NCI-H69 (cell line): ENCODE results near the gene CMTM3.
"Not testable (repeated sequence)": the region's sequence is repeated elsewhere in the genome, so short reads cannot be mapped to it uniquely, and the experiment has no call there.

ENCODE experiments used
- DNase-seq: peaks from one replicate; lab custom pipeline; 2025; lab: John Stamatoyannopoulos, UW

The CMTM3 gene

GRCh38 chr16:66635406-66635805, 30.9 kb downstream of the CMTM3 start:
- DNase-seq = no peak

DNA sequence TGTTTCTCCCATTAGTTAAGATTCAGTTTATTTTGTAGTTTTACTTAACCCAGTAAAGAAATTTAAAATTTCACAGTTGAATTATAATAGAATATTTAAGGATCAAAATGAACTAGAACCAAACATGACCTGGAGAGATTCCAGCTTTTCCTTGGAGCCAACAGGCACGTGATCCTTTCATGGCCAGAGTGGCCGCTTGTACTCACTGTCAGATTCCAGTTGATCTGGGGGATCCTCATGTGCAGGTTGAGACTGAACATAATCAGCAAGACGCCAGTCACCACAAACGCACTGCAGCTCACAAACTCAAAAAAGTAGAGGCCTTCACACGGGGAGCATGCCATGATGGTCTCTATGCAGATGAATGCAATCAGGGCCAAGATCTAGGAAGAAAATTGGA, 31.7 kb downstream of the CMTM3 start:
- DNase-seq = no peak

DNA sequence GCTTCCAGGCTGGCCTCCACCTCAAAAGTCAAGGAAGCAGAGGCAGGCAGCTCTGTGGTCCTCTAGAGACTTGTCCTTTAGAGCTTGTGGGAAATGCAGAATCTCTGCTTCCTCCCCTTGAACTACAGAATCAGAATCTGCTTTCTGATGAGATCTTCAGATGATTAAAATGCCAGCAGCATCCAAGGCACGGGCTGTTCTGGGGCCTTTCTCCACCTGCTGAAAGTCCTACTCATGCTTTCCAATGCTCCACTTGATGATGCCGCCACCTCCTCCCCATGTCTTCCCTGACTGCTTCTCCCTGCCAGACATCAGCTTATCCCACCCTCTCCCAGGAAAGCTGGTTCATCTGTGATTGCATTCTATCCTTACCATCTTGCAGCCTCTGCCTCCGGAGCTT, 33.3 kb downstream of the CMTM3 start:
- DNase-seq = no peak

DNA sequence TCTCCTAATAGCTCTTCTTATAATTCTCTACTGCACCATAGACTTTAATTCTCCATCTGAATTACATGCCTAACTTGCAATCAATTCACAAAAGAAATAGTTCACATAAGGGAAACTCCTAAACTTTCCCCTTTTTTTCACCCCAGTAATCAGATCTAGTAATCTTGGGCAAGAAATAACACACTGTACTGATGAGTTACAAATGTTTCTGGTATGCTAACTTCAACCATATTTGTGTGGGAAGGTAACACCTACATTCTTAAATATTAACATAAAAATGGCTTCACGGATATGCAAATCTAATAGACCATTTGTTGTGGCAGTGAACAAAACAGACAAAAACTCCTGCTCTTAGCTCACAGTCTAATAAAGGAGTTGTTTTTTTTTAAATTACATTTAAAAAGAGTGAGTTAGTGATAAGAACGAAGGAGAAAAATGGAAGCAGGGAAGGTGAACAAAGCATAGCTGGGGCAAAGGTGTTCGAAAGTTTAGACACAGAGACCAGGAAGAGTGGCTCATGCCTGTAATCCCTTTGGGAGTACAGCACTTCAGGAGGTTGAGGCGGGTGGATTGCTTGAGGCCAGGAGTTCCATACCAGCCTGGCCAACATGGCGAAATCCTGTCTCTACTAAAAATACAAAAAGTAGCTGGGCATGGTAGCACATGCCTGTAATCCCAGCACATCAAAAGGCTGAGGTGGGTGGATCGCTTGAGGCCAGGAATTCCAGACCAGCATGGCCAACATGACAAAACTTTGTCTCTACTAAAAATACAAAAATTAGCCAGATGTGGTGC, 34.8 kb downstream of the CMTM3 start:
- no peak for DNase-seq

DNA sequence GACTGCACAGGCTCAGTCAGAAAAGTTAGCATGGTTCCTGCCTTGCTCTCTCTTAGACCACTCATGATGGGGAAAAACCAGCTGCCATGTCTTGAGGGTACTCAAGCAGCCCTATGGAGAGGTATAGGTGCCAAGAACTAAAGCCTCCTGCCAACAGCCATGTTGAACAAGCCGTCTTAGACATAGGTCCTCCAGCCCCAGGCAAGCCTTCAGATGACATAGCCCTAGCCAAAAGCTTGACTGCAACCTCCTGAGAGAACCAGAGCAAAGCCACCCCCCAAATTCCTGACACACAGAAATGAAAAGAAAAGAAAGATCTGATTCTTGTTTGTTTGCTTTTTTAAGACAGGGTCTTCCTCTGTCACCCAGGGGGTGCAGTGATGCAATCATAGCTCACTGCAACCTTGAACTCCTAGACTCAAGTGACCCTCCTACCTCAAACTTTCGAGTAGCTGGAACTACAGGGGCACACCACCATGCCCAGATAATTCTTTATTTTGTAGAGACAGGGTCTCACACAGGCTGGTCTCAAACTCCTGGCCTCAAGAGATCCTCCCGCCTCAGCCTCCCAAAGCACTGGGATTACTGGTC, 36.3 kb downstream of the CMTM3 start:
- no peak for DNase-seq

DNA sequence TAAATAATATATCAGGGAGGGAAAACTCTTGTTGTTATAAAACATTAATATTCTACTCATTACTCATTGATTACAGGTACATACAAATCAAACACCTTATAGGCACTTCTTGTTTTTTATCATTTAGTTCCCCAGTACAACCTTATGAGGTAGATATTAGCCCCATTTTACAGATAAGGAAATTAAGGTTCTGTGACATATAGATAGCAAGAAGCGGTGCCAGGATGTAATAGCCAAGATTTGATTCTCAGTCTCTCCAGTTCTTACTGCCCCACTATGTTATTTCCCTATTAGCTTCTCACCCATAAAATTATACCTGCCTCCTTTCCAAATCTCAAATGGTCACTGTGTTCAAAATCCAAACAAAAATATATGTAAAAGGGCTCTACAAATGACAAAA, 36.9 kb downstream of the CMTM3 start:
- DNase-seq = no peak

- DNase-seq = no peak
These were observed 43.4 kb downstream of the CMTM3 start for GRCh38 chr16:66647866-66648265.

DNA sequence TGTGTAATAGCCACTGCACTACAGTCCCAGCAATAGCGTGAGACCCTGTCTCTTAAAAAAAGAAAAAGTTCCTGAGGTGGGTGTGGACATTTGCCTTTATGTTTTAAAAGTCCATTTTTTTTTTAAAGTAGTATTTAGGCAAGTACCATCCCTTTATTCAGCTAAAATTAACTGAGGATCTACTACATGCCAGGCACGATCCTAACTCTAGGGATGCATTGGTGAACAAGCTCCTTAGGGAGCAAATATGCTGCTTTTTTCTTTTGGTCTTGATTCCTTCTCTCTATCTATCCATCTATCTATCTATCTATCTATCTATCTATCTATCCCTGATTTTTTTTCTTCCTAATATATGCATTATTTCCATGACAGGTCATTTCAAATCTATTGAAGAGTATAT, 44.7 kb downstream of the CMTM3 start:
- no peak for DNase-seq

DNA sequence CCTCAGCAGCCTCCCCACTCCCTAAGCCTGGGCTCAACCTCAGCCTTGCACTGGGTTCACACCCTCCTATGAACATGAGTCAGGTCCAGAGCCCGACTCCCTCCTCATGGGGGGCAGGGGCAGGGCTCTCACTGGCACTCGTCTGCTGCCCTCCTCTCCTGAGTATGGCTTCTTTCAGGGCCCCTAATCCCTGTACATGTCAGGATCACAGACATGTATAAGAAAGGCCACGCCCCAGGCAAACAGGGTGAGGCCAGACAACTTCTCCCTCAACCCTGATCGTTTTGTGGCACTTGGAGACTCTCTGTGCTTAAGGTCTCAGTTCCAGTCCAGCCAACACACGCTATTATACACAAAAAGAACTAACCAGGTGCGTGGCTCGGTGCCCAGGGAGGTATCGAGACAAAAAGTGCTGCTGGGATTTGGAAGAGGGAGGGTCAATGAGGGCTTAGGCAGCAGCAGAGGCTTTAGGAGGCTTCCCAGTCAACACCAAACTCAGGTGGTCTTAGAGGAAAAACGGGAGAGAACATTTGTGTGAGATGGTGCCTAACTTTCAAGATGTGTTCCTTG, 45.2 kb downstream of the CMTM3 start:
- DNase-seq = peak; percentile 70

DNA sequence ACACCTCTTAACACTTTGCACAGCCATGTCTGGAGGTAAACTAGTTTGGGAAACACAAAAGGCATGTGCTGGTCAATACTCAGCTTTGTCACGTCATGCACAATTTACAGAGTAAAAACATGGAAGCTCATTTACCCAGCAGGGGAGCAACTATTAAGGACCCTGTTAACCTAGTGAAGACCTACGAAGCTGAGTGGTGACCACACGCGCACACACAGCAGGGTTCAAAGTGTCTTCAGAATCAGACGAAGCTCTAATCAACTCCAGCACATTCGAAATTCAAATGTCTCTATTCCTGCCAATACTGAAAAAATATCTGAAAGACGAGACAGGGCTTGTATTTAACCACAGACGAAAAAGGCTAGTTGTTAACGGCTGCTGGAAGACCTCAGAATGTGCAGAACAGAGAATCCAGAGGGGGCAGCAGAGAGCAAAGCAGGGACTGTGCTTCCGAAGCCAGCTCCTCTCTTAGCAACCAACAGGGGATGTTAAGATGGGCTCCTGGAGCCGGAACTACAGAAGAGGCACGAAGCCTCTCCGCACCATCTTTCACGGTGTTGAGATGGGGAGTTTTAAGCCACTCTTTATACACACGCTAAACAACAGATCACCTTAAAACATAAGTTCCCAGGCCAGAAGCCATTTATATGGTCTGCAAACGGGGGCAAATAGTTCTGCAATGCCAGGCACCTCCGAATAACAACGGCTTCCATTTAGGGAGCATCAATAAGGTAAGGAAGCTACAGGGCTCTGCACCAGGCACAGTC, 46.4 kb downstream of the CMTM3 start:
- DNase-seq = peak; percentile 90

- DNase-seq = peak; percentile 48
These were observed 46.9 kb downstream of the CMTM3 start for GRCh38 chr16:66651474-66651765.

- peak; percentile 27 for DNase-seq
These were observed 47.5 kb downstream of the CMTM3 start for GRCh38 chr16:66651965-66652364.

- DNase-seq = no peak
These were observed 48.3 kb downstream of the CMTM3 start for GRCh38 chr16:66652661-66653360.

DNA sequence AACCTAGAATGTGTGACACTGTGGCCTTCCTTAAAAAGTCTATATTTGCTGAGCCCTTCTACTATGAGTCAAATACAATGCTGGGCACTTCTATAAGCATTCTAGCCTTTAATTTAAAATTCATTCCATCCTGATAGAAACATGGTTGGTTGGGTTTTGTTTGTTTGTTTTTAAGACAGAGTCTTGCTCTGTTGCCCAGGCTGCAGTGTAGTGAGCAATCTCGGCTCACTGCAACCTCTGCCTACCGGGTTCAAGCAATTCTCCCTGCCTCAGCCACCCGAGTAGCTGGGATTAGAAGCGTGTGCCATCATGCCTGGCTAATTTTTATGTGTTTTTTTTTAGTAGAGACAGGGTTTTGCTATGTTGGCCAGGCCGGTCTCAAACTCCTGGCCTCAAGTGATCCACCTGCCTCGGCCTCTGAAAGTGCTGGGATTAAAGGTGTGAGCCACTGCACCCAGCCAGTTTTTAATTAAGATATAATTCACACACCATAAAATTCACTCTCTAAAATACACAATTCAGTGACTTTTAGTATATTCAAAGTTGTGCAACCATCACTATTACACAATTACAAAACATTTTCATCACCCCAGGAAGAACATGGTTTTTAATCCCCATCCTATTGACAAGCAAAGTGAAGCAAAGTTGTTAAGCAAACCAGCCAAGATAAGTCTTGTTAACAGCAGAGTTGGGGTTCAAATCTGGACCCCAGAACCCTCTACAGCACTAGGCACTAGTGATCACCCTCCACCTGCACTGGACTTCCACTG, 49.3 kb downstream of the CMTM3 start:
- no peak for DNase-seq

GRCh38 chr16:66656547-66656946, 52.0 kb downstream of the CMTM3 start:
- no peak for DNase-seq

GRCh38 chr16:66658143-66658859, 53.8 kb downstream of the CMTM3 start:
- DNase-seq = peak; percentile 48

GRCh38 chr16:66658860-66659190, 54.3 kb downstream of the CMTM3 start:
- DNase-seq = no peak

GRCh38 chr16:66660422-66661209, 56.1 kb downstream of the CMTM3 start:
- peak; percentile 82 for DNase-seq

GRCh38 chr16:66661210-66661560, 56.7 kb downstream of the CMTM3 start:
- DNase-seq = peak; percentile 38

GRCh38 chr16:66661671-66662346, 57.3 kb downstream of the CMTM3 start:
- not testable (repeated sequence) for DNase-seq
